GM18499 (cell line): Measurements from ENCODE around the gene TBRG1.
"Not testable (repeated sequence)": the region's sequence is repeated elsewhere in the genome, so short reads cannot be mapped to it uniquely, and the experiment has no call there.

ENCODE experiments used
- ATAC-seq: cut with Tn5 transposase; IDR thresholded peaks from one replicate; pipeline ENCODE4 v1.9.1; 2021; ENCODE audit warnings: moderate number of reproducible peaks; ENCODE audit not compliant: insufficient read depth, unreplicated experiment

TBRG1 gene

DNA sequence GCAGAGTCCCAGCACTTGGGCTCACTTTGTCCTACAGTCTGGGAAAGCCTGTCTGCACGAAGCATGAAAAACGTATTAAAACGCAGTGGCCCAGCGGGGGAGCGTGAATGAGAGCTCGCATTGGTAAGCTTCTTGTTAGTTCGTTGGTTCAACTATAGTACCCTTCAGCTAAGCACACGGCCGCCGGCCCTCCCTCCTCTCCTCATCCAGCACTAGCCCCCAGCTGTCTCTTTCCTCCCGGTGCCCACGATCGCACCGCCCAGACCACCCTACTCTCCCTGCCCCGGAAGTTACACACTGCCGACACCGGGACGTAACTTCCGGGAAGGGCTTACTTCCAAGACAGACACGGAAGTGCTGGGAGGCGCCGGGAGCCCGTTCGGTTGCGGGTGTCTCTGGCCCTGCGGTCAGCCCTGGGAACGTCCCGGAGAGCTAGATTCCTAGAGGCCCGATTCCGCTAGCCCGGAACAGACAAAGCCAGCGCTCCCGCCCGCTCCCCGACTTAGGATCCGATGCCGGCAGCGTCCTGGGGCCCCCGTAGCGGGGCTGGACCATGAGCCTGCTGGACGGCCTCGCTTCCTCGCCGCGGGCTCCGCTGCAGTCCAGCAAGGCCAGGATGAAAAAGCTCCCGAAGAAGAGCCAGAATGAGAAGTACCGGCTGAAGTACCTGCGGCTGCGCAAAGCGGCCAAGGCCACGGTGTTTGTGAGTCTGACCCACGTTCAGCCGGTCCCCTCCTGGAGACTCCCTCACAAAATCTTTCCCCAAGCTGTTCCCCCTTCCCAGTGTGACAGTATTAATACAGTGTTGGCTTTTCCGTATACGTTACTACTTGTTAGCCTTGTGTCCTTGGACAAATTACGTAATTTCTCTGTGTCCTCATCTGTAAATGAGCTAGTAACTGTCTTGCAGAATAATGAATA, at the start of gene TBRG1:
TSS of gene TBRG1 (plus strand) at position 334 of the 921 bp plus-strand sequence. CDS start at position 554, 220 bp downstream.
- ATAC-seq: peak; percentile 84

GRCh38 chr11:124577716-124578427, 44.8 kb upstream of the TBRG1 start:
- no peak for ATAC-seq

- ATAC-seq: no peak
Observed at GRCh38 chr11:124578761-124579160, 43.9 kb upstream of the TBRG1 start.

GRCh38 chr11:124581817-124582216, 40.8 kb upstream of the TBRG1 start:
- no peak for ATAC-seq

DNA sequence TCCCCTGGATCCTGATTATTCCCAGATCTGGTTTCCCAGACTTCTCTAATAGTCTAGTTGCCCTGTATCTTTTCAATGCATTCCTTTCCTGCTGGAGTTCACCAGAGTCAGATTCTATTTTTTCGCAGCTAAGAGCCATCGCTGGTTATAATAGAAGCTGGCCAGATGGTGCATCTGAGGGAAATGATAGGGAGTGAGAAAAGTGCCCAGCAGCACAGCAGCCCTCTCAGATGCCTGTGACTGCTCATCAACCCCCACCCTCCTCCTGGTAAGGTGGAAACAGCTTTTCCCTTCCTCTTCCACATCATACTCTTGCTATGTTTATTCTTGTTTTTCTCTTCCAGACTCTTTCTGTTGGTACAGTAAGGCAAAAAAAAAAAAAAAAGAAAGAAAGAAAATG, 40.1 kb upstream of the TBRG1 start:
- ATAC-seq: no peak

DNA sequence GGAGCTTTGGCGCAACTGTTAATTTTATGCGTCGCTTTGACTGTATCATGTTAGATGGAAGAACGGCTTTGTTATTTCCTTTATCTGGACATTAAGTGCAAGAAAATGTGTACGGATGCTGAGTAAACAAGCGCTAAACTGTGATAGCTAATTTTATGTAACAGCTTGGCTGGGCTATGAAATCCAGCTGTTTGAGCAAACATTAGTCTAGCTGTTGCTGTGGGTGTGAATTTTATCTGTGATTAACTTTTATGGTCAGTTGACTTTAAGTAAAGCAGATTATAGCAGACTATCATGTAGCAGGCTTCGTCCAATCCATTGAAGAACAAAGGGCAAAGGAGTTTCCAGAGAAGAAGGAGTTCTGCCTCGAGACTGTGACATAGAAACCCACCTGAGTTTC, 38.9 kb upstream of the TBRG1 start:
- ATAC-seq: no peak

GRCh38 chr11:124584681-124585372, 37.8 kb upstream of the TBRG1 start:
- ATAC-seq: no peak

- no peak for ATAC-seq
Observed at GRCh38 chr11:124586238-124586860, 36.3 kb upstream of the TBRG1 start.

- no peak for ATAC-seq
Observed at GRCh38 chr11:124591430-124591829, 31.2 kb upstream of the TBRG1 start.

DNA sequence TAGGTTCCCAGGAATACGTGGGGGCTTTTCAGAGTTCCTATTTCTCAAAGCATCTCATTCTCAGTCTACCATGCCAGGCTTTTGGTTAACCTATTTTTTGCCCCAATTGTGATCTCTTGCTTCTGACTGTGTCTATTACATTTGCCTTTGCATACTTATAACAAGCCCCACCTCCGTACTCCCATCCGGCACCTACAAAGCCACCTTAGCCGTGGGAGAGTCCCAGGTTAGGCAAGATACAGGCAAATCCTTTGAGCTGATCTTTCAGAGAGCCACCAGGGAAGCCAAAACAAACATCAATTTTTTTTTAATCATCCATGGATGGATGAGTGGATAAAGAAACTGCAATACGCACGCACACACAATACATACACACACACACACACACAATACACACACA, 30.0 kb upstream of the TBRG1 start:
- no peak for ATAC-seq

GRCh38 chr11:124595302-124595701, 27.4 kb upstream of the TBRG1 start:
- ATAC-seq: no peak

DNA sequence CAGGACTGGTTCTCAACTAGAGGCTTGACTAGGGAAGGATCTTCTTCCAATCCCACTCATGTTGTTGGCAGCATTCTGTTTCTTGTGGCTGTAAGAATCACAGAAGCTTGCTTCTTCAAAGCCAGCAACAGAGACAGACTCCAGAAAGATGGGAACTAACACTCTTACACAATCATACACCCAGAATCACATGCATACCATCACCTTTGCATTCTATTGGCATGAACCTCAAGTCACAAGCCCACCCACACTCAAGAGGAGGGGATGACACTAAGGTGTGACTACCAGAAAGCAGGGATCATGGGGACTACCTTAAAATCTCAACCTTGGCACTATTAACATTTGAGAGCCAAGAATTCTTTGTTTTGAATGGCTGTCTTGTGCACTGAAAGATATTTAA, 25.0 kb upstream of the TBRG1 start:
- no peak for ATAC-seq

DNA sequence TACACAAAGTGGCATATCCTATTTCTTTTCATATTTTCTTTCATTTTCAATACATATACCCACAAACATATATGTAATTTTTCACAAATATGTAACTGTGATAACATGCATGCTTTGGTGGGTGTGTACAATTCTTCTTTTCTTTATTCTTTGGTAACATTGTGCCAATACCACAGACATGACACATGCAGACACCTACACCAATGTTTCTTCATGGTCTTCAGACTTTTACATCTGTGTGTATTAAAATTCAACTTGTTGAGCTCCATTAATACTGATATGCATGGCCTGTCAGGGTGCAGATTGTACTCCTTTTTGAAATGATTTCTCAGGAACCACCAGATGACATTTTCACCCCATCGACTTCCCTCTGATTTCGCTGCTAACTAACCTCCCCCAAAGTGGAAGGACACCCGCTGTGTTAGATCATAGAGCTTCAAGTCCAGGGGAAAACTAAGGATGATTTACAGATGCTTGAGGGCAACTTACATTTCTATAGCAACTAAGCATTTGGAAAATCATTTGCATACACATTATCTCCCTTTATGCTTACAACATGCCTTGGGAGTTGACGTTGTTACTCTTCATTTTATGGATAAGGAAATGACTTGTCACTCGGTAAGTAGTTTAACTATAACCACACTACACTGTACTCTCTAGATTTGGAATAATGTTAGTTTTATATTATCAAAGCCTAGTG, 21.9 kb upstream of the TBRG1 start:
- no peak for ATAC-seq

GRCh38 chr11:124602193-124602592, 20.5 kb upstream of the TBRG1 start:
- no peak for ATAC-seq

GRCh38 chr11:124602723-124603122, 19.9 kb upstream of the TBRG1 start:
- not testable (repeated sequence) for ATAC-seq

- ATAC-seq: no peak
Observed at GRCh38 chr11:124605719-124606118, 16.9 kb upstream of the TBRG1 start.

GRCh38 chr11:124608147-124608546, 14.5 kb upstream of the TBRG1 start:
- no peak for ATAC-seq

DNA sequence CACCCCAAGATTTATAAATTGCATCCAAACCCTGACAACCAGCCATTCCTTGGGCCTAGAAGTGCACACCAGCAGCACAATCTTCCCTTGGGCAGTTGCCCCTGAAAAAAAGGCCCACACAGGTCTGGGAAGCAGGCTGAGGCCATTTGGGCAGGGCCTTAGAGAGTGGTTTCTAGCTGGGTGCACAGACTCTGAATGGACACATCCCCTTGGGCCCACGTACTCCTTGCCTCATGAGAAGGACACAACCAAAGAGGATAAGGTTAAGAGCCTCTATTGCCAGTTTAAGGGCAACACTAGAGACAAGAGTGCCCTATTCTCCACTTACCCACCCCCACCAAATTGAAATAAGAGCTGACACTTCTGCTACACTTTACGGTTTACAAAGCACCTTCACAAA, 12.4 kb upstream of the TBRG1 start:
- ATAC-seq: no peak

DNA sequence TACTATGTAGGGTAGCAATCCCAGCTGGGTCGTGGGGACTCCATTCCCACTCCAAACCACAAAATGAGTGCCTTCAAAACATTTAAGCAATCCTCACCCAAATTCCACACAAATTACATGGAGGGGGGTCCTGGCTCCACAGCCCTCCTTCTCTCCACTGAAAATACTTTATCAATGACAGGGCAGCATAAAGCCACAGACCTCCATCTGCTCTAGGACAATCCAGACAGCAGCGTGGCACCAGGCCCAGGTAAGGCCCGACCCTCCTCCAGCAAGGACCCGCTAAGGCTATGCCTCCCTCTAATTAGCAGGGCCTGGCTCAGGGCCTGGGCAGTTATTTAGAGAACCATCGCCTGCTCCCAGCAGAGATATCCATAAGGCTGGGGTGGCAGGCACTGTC, 11.6 kb upstream of the TBRG1 start, which contains the start of gene PANX3:
TSS of gene PANX3 (plus strand) at position 365 of the 400 bp plus-strand sequence. CDS start 129 bp downstream, outside the sequence.
- ATAC-seq: no peak

DNA sequence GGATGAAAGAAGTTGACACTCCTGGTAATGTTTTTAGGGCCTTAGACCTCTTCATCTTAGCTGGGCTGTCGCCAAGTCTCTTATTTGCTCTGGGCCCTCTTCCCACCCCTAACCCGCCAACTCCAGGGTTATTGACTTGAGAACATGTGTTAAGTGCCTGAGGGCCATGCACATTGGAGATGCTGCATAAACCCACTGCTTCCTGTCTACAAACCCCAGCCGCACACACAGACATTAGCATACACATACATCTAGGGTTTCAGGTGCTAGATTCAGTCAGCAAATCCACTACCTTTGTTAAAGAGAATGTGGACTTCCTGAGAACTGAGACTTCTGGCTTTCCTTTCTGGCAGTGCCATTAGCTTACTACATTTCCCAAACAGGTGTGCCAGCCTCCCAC, 10.6 kb upstream of the TBRG1 start:
- no peak for ATAC-seq
